Measurements from ENCODE around the gene TTC7B.

The TTC7B gene

GRCh38 chr14:90518069-90518940 is 297.9 kb downstream of the TTC7B start:
- no peaks in the 10 kb centered on the region for H3K79me2 ChIP-seq (ENCODE audit: insufficient read depth, low read depth)
- no peak overlapping the region for H3K4me3 ChIP-seq (IDR thresholded peaks at IDR 0.05; ENCODE audit: insufficient read depth, low read depth, low read length)
- no peaks in the 10 kb centered on the region for H3K36me3 ChIP-seq (ENCODE audit: insufficient read depth)
- H3K9ac ChIP-seq, result no peak overlapping the region
- H3K27ac ChIP-seq, result no peak overlapping the region
- no peak overlapping the region for H2AFZ ChIP-seq (ENCODE audit: low read depth)
- no peak overlapping the region for H3K4me2 ChIP-seq
- TF ChIP-seq CTCF (conservative IDR thresholded peaks at IDR 0.05; ENCODE audit: low read depth, low read length), result no peak
- no peaks in the 10 kb centered on the region for H4K20me1 ChIP-seq (ENCODE audit: insufficient read depth)
- no peaks in the 10 kb centered on the region for H3K27me3 ChIP-seq (ENCODE audit: insufficient read depth, low read depth)
- H3K4me1 ChIP-seq (ENCODE audit: low read depth, poor library complexity, severe bottlenecking), result no peaks in the 10 kb centered on the region

- Histone ChIP-seq H3K4me1 (ENCODE audit: low read depth, poor library complexity, severe bottlenecking) (no peaks in the 10 kb centered on the region), H3K9ac (no peak overlapping the region), H3K27ac (no peak overlapping the region), H3K79me2 (ENCODE audit: insufficient read depth, low read depth) (no peaks in the 10 kb centered on the region), H3K4me3 (IDR thresholded peaks at IDR 0.05; ENCODE audit: insufficient read depth, low read depth, low read length) (no peak overlapping the region), H4K20me1 (ENCODE audit: insufficient read depth) (no peaks in the 10 kb centered on the region), H2AFZ (ENCODE audit: low read depth) (no peak overlapping the region), H3K36me3 (ENCODE audit: insufficient read depth) (no peaks in the 10 kb centered on the region), H3K4me2 (no peak overlapping the region), H3K27me3 (ENCODE audit: insufficient read depth, low read depth) (no peaks in the 10 kb centered on the region)
- TF ChIP-seq CTCF (conservative IDR thresholded peaks at IDR 0.05; ENCODE audit: low read depth, low read length), result no peak
Measured at GRCh38 chr14:90517076-90517841, 299.0 kb downstream of the TTC7B start.

GRCh38 chr14:90514566-90514965 is 301.7 kb downstream of the TTC7B start:
- Histone ChIP-seq H3K27me3 (ENCODE audit: insufficient read depth, low read depth) (no peaks in the 10 kb centered on the region), H3K9ac (no peak overlapping the region), H3K4me1 (ENCODE audit: low read depth, poor library complexity, severe bottlenecking) (no peaks in the 10 kb centered on the region), H3K4me2 (no peak overlapping the region), H3K4me3 (IDR thresholded peaks at IDR 0.05; ENCODE audit: insufficient read depth, low read depth, low read length) (no peak overlapping the region), H2AFZ (ENCODE audit: low read depth) (no peak overlapping the region), H3K79me2 (ENCODE audit: insufficient read depth, low read depth) (no peaks in the 10 kb centered on the region), H3K27ac (no peak overlapping the region), H3K36me3 (ENCODE audit: insufficient read depth) (no peaks in the 10 kb centered on the region), H4K20me1 (ENCODE audit: insufficient read depth) (no peaks in the 10 kb centered on the region)
- TF ChIP-seq CTCF (conservative IDR thresholded peaks at IDR 0.05; ENCODE audit: low read depth, low read length), result no peak

GRCh38 chr14:90514015-90514398 is 302.2 kb downstream of the TTC7B start:
- H3K36me3 ChIP-seq (ENCODE audit: insufficient read depth), result no peaks in the 10 kb centered on the region
- no peak overlapping the region for H3K4me3 ChIP-seq (IDR thresholded peaks at IDR 0.05; ENCODE audit: insufficient read depth, low read depth, low read length)
- TF ChIP-seq CTCF (conservative IDR thresholded peaks at IDR 0.05; ENCODE audit: low read depth, low read length), result no peak
- no peaks in the 10 kb centered on the region for H3K27me3 ChIP-seq (ENCODE audit: insufficient read depth, low read depth)
- no peaks in the 10 kb centered on the region for H3K4me1 ChIP-seq (ENCODE audit: low read depth, poor library complexity, severe bottlenecking)
- H3K9ac ChIP-seq, result no peak overlapping the region
- no peaks in the 10 kb centered on the region for H3K79me2 ChIP-seq (ENCODE audit: insufficient read depth, low read depth)
- no peak overlapping the region for H3K27ac ChIP-seq
- H2AFZ ChIP-seq (ENCODE audit: low read depth), result no peak overlapping the region
- no peak overlapping the region for H3K4me2 ChIP-seq
- H4K20me1 ChIP-seq (ENCODE audit: insufficient read depth), result no peaks in the 10 kb centered on the region

Measured in KMS-11 (cell line).